ENCODE results near the gene CPNE9. TPM values are rescaled to one million over a fixed set of nuclear protein-coding genes. Genes with fewer than 3 reads are reported as not detected.

CPNE9 gene
- total RNA-seq, 1 donor, result not detected

DNA sequence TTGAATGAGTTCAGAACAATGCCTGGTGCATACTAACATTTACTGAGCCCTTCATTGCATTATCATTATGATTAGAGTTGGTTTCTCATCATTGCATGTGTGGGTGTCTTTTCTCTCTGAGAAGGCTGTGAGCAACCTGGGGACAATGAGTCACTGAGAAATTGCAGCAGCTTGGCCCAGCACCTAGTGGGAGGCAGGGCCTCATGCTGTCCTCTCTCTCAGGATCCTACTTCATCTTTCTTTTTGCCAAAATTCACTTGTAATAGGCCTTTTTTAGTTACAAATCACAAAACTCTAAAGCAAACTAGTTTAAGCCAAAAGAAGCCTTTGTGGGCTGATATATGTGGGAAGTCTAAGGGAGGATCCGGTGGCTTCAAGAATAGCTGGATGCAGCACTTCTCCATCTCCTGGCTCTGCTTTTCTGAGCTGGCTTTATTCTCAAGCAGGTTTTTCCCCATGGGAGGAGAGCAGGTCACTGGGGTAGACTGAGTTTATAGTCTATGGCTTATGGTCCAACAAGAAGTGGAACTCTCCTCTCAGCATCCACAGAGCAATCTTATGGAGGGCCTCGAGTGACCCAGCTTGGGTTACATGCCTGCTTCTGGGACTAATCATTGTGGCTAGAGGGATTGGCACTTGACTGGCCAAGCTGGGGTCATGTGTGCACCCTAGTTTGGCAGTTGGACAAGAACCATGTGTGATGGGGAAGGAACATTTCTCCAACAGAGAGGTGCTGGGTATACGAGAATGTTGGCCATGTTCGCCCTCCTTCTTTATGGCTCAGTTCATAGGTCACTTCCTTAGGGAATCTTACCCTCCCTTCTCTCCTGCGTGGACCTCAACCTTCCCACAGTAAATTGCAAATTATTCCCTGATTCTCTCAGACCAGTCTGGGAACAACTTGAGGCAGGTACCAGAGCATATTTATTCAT, 74.8 kb downstream of the CPNE9 start:
- TF ChIP-seq, protein P1, sequence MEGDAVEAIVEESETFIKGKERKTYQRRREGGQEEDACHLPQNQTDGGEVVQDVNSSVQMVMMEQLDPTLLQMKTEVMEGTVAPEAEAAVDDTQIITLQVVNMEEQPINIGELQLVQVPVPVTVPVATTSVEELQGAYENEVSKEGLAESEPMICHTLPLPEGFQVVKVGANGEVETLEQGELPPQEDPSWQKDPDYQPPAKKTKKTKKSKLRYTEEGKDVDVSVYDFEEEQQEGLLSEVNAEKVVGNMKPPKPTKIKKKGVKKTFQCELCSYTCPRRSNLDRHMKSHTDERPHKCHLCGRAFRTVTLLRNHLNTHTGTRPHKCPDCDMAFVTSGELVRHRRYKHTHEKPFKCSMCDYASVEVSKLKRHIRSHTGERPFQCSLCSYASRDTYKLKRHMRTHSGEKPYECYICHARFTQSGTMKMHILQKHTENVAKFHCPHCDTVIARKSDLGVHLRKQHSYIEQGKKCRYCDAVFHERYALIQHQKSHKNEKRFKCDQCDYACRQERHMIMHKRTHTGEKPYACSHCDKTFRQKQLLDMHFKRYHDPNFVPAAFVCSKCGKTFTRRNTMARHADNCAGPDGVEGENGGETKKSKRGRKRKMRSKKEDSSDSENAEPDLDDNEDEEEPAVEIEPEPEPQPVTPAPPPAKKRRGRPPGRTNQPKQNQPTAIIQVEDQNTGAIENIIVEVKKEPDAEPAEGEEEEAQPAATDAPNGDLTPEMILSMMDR (IDR thresholded peaks at IDR 0.05; ENCODE audit: insufficient read depth, low read depth, low read length), result no peak

DNA sequence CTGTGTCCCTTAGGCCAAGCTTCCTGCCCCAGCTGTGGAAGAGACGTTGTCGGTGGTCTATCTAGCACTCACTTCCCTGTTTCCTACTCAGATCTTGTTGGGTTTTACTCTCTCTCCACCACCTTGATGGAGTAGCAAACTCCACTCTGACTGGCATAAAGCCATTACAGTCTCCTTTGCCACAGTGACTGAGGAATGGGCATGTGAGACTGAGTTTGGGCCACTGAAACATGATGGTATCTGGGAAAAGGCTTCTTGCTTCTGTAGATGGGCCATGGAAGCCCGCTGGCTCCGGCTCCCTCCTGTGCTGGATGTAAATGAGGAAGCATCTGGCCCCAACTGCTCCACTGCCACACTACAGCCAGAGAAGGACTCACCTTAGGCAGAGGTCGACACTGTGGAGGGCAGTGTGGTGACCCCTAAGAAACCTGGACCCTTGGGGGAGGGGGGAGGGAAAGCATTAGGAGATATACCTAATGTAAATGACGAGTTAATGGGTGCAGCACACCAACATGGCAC, 75.5 kb downstream of the CPNE9 start:
- TF ChIP-seq, protein P1 (IDR thresholded peaks at IDR 0.05; ENCODE audit: insufficient read depth, low read depth, low read length), result no peak
- DNase-seq (ENCODE audit: low read depth), result no peak
- no peak overlapping the region for H3K4me3 ChIP-seq (ENCODE audit: low read depth, low read length)

More for the DNA sequence above, 74.8 kb downstream of the CPNE9 start:
- peak; percentile 28 for DNase-seq (ENCODE audit: low read depth)
- no peak overlapping the region for H3K4me3 ChIP-seq (ENCODE audit: low read depth, low read length)

Other genes with a start within 250 kb of the CPNE9 start
- under 0.01 TPM in 1 of 2 replicates, not detected in the other for gene LHFPL4, start 150.0 kb upstream of the CPNE9 start, total RNA-seq
- 32.4 and 39.9 TPM in 2 replicates for gene MTMR14, start 54.3 kb upstream of the CPNE9 start, total RNA-seq
- gene BRPF1, start 27.9 kb downstream of the CPNE9 start, total RNA-seq, result 15.5 and 17.3 TPM in 2 replicates
- gene OGG1, start 46.1 kb downstream of the CPNE9 start, total RNA-seq, result 19.0 and 32.2 TPM in 2 replicates
- 27.6 and 30.0 TPM in 2 replicates for gene CAMK1, start 66.1 kb downstream of the CPNE9 start, total RNA-seq
- gene TADA3, start 88.6 kb downstream of the CPNE9 start, total RNA-seq, result 92.4 and 109 TPM in 2 replicates
- 216 and 304 TPM in 2 replicates for gene ARPC4, start 89.2 kb downstream of the CPNE9 start, total RNA-seq
- 19.0 and 21.6 TPM in 2 replicates for gene TTLL3, start 106.4 kb downstream of the CPNE9 start, total RNA-seq
- 28.3 and 31.1 TPM in 2 replicates for gene RPUSD3, start 140.2 kb downstream of the CPNE9 start, total RNA-seq
- not detected in 2 replicates for gene CIDEC, start 176.4 kb downstream of the CPNE9 start, total RNA-seq
- 15.1 and 24.2 TPM in 2 replicates for gene JAGN1, start 186.8 kb downstream of the CPNE9 start, total RNA-seq
- gene IL17RE, start 199.0 kb downstream of the CPNE9 start, total RNA-seq, result 0.43 and 0.64 TPM in 2 replicates
- 32.8 and 42.8 TPM in 2 replicates for gene IL17RC, start 213.3 kb downstream of the CPNE9 start, total RNA-seq
- gene CRELD1, start 230.0 kb downstream of the CPNE9 start, total RNA-seq, result 13.2 and 16.0 TPM in 2 replicates
- 3.2 and 3.5 TPM in 2 replicates for gene PRRT3, start 248.6 kb downstream of the CPNE9 start, total RNA-seq